Measurements from ENCODE around the gene MTERF2.

MTERF2 gene

DNA sequence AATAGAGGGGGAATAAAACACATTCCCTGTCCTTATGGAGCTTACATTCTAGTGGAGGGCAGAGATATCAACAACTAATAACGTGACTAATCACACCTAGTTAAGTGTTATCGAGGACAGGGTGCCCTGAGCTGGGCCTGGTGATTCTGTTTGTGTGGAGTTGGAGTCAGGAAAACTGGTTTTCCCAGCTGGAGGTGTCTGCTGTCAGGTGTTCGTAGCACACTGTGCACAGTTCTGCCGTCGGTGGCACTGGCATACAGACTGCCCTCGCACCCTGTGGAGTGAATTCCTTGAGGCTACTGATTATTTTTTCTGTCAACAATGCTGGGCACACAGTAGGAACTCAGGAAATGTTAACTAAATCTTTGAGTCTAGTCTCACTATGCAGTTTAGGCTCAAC lies 900 bp upstream of the MTERF2 start:
- DNase-seq (ENCODE audit: low read depth), result no peak

GRCh38 chr12:106986135-106986534 lies 811 bp downstream of the MTERF2 start:
- no peak for DNase-seq (ENCODE audit: low read depth)

- no peak for DNase-seq (ENCODE audit: low read depth)
Measured at GRCh38 chr12:106985479-106985878, 1.5 kb downstream of the MTERF2 start.

DNA sequence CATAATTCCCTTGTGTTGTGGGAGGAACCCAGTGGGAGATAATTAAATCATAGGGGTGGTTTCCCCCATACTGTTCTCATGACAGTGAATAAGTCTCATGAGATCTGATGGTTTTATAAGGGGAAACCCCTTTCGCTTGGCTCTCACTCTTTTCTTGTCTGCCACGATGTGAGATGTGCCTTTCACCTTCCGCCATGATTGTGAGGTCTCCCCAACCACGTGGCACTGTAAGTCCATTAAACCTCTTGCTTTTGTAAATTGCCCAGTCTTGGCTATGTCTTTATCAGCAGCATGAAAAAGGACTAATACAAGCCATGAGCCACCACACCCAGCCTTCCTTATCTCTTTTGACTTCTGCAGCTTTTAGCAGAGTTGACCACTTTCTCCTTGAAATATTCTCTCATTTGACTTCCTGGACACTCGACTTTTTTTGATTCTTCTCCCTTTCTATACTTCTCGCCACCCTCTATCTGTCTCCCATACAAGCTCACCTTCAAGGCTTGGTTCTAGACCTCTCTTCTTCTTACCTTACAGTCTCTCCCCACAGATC lies 2.3 kb downstream of the MTERF2 start:
- DNase-seq (ENCODE audit: low read depth), result no peak

DNA sequence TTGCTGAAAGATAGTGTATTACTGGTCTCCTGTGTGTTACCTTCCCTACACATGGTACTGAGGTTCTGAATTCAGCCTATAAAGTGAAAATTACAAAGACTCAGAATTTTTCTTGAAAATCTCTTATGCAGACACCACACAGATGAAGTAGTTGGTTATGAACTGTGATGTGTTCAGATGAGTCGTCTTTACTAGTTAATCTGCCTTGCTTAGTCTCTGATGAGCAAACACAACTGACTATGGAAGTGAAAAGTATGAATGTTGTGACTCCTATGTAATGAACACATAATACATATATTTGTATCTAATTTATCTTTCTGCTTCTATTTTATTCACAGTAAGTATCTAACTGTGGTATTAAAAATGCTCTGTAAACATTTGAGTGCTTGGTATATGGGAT lies 4.7 kb downstream of the MTERF2 start:
- DNase-seq (ENCODE audit: low read depth), result no peak

- DNase-seq (ENCODE audit: low read depth), result no peak
Measured at GRCh38 chr12:106981788-106982187, 5.2 kb downstream of the MTERF2 start.

GRCh38 chr12:106980944-106981343 lies 6.0 kb downstream of the MTERF2 start:
- no peak for DNase-seq (ENCODE audit: low read depth)

- peak; percentile 63 for DNase-seq (ENCODE audit: low read depth)
Measured at GRCh38 chr12:106978035-106978800, 8.7 kb downstream of the MTERF2 start.

DNA sequence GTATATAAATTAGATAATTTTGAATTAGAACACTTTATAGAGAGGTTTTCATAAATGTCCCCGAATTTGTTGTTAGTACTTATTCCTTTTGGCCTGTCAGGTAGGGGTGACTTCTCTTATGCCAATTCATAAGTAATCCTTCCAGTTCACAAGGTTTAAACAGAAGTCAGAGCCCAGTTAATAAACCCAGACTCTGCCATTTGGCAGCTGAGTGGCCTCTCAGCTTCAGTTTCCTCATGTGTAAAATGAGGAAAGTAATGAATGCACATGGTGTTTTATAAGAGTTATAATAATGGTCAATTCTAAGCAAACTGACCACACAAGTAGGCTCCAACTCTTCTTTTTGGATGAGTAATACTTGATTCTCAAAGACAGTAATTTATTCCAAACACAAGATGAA lies 10.3 kb downstream of the MTERF2 start:
- no peak for DNase-seq (ENCODE audit: low read depth)

GRCh38 chr12:106975993-106976658 lies 10.8 kb downstream of the MTERF2 start:
- DNase-seq (ENCODE audit: low read depth), result peak; percentile 49

DNA sequence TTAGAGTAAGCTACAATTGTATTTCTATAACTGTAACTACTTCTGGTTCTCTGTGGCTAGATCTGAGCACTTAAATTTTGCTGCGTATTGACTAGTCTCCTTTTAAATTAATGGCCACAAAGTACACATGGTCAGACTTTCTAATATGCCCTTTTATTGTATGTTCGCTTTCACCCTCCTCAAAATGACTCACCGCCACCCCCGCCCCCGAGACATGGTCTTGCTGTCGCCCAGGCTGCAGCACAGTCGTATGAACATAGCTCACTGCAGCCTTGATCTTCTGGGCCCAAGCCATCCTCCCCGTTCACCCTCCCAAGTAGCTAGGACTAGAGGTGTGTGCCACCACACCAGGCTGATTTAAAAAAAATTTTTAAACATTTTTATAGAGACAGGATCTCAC lies 11.8 kb downstream of the MTERF2 start:
- DNase-seq (ENCODE audit: low read depth), result no peak

DNA sequence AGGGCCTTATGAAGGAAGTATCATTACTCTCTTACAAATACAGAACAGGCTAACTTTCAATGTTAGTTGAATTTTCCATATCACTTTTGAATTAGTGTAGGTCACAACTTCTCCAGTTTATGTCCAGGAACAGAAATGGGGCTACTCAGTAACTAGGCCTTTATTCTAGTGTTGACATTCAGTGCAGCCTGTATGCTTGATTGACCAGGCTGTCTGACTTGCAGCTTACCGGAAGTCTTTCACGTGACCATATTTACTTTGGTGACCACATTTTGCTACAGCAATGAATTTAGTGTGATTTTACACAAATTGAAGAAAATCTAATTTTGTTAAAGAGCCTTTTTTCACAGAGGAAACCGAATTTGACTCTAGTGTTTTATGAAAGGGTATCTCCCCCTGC lies 12.4 kb downstream of the MTERF2 start:
- DNase-seq (ENCODE audit: low read depth), result no peak

DNA sequence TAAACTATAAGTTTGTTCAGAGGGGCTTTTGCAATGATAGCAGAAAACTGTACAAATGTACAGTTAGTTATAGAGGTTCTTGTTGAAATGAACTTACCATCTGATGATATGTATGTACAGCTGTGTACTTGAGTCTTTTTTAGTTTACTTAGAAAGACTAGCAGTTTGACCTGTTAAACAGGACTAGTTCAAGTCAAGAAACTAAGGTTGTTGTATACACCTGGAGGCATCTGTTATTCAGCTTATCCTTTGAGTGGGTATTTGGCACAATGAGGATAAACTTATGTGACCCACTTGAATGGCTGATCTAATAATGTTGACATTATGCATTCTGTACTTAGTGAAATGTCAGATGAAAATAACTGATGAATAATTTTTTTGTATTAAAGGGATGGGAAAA lies 13.4 kb downstream of the MTERF2 start:
- no peak for DNase-seq (ENCODE audit: low read depth)

- no peak for DNase-seq (ENCODE audit: low read depth)
Measured at GRCh38 chr12:106971065-106971464, 15.9 kb downstream of the MTERF2 start.

DNA sequence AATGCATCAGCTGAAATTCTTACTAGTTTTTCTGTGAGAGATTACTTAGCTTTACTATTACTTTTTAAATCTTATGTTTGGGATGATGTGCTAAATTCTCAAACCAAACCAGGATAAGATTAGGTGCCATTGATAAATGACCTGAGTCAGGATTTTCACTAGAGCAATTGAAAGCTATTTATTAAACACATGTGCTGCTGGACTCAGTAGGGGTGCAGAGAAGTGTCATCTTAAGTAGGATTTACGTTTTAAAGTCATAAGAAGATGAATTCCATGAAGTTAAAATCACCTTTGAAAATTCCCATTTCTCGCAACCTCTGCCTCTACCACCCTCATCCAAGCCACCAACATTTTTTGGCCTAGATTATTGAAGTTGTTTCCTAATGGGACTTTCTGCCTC lies 22.4 kb downstream of the MTERF2 start:
- DNase-seq (ENCODE audit: low read depth), result no peak

- peak; percentile 78 for DNase-seq (ENCODE audit: low read depth)
Measured at GRCh38 chr12:106962286-106962685, 24.7 kb downstream of the MTERF2 start.

- DNase-seq (ENCODE audit: low read depth), result no peak
Measured at GRCh38 chr12:106960443-106960842, 26.5 kb downstream of the MTERF2 start.

DNA sequence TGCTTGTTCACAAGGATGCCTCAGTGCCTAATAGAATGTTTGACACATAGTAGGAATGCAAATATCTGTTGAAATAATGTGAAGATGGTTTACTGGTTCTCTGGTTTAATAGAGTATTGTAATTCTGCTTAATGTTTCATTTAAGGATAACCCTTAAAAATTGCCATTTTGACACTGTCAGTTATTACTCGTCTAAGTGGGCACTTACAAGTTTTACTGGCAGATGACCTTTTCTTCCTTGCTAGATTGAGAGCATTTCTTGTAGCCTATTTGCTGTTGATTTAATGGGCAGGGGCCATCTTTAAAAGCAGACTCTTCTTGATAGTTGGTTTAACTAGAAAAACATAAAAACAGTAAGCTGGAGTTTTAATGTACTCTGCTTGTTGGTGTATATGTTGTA lies 29.4 kb downstream of the MTERF2 start:
- peak; percentile 20 for DNase-seq (ENCODE audit: low read depth)

- peak; percentile 74 for DNase-seq (ENCODE audit: low read depth)
Measured at GRCh38 chr12:106956048-106956578, 30.8 kb downstream of the MTERF2 start.

GRCh38 chr12:106955377-106956047 lies 31.4 kb downstream of the MTERF2 start, which contains the start of gene TMEM263:
Gene TMEM263, plus strand, starts transcription at chr12:106955907. Its CDS starts 11,210 bp downstream, at chr12:106967117.
- peak; percentile 97 for DNase-seq (ENCODE audit: low read depth)

GRCh38 chr12:106954462-106955376 lies 32.2 kb downstream of the MTERF2 start:
- peak; percentile 52 for DNase-seq (ENCODE audit: low read depth)

Measured in EH (cell line).